K562 (cell line): ENCODE results near the gene HSD17B11. TPM values are rescaled to one million over a fixed set of nuclear protein-coding genes. Genes with fewer than 3 reads are reported as not detected.

Experiments
- ATAC-seq: fragments of 200-7000 bp; cut with Tn5 transposase; 3 replicates; pipeline ENCODE4 v1.9.1; 2020; ENCODE audit warnings: moderate library complexity
- BruUV-seq: library from RNA; stranded (reverse); fragments of 400-500 nt; replicated peaks from 2 replicates; lab custom pipeline; 2021; lab: Mats Ljungman, UMichigan
- CTCF ChIA-PET: fragments of 300-600 bp; formaldehyde crosslinking; extraction: SDS; loops from one replicate; lab custom pipeline; 2021; ENCODE audit warnings: low intra/inter-chr PET ratio; lab: Yijun Ruan, JAX
- POLR2A ChIA-PET: fragments of 300-600, 350-650 bp; sonication (Branson Sonifier 250); formaldehyde crosslinking; extraction: SDS; loops from one replicate; lab custom pipeline; 2021; ENCODE audit warnings: antibody characterized with exemption, inconsistent platforms; lab: Yijun Ruan, JAX
- DNase-seq, 4 experiments: peaks; one replicate each; pipeline versions ENCODE4 v3.0.0 to v3.0.0-alpha.2; 2011 to 2018; ENCODE audit warnings: low spot score in 3 of 4, mixed read lengths in 3 of 4; ENCODE audit errors: extremely low read depth in 1 of 4
- FAIRE-seq: peaks from 2 replicates; lab custom pipeline; 2011; peaks lifted over from hg19 to GRCh38; lab: Jason Lieb, UNC
- H2AFZ ChIP-seq: 2 replicates; pipeline ENCODE4 v1.6.0; 2011; ENCODE audit warnings: low read depth, low read length, control low read depth, inconsistent platforms
- H3K27ac ChIP-seq: fragments of 200-600 bp; 3 replicates; pipeline ENCODE4 v1.8.0; 2011; ENCODE audit warnings: low read depth, mild to moderate bottlenecking, control low read depth, inconsistent platforms, low read length, moderate library complexity, mixed read lengths; ENCODE audit errors: extremely low read depth
- H3K27me3 ChIP-seq, 2 experiments: fragments of 300-600 bp in 1 of 2; 2 replicates in 1 of 2; 3 replicates in 1 of 2; pipeline versions ENCODE4 v1.6.0 to v1.8.0; 2011; ENCODE audit warnings: inconsistent platforms in 2 of 2, low read length in 2 of 2, mild to moderate bottlenecking in 1 of 2, mixed read lengths in 1 of 2, moderate library complexity in 1 of 2; ENCODE audit not compliant: control insufficient read depth in 2 of 2, insufficient read depth in 2 of 2
- H3K36me3 ChIP-seq: fragments of 300-600 bp; 3 replicates; pipeline ENCODE4 v1.8.0; 2011; ENCODE audit warnings: mild to moderate bottlenecking, low read length, inconsistent platforms; ENCODE audit not compliant: control insufficient read depth, insufficient read depth
- H3K4me1 ChIP-seq, 2 experiments: fragments of 200-600 bp in 1 of 2; replicated peaks in 1 of 2; 2 replicates in 1 of 2; 3 replicates in 1 of 2; pipeline versions ENCODE4 v1.5.1 to v1.8.0; 2011; ENCODE audit warnings: inconsistent platforms in 2 of 2, low read length in 2 of 2, mild to moderate bottlenecking in 1 of 2, mixed read lengths in 1 of 2, moderate library complexity in 1 of 2; ENCODE audit not compliant: control insufficient read depth in 2 of 2, insufficient read depth in 2 of 2
- H3K4me2 ChIP-seq: 2 replicates; pipeline ENCODE4 v1.6.1; 2011; ENCODE audit warnings: low read length, control low read depth, inconsistent platforms, mixed read lengths; ENCODE audit not compliant: insufficient read depth
- H3K4me3 ChIP-seq: fragments of 200-600 bp; sonication (generic), shearing (Covaris generic); 2 replicates; pipeline ENCODE4 v1.5.1; 2016; ENCODE audit warnings: control low read depth, inconsistent platforms
- H3K79me2 ChIP-seq: fragments of 200-600 bp; 3 replicates; pipeline ENCODE4 v1.8.0; 2011; ENCODE audit warnings: low read length, inconsistent platforms; ENCODE audit not compliant: control insufficient read depth, insufficient read depth
- H3K9ac ChIP-seq, 2 experiments: 2 replicates each; pipeline versions ENCODE4 v1.6.0 to v1.6.1; 2011; ENCODE audit warnings: low read depth in 2 of 2, low read length in 2 of 2, control low read depth in 1 of 2, inconsistent platforms in 1 of 2, mild to moderate bottlenecking in 1 of 2, mixed read lengths in 1 of 2; ENCODE audit not compliant: insufficient read depth in 1 of 2
- H3K9me1 ChIP-seq: one replicate; pipeline ENCODE4 v1.6.0; 2011; ENCODE audit warnings: inconsistent platforms, mild to moderate bottlenecking, low read length, moderate library complexity; ENCODE audit not compliant: control insufficient read depth, insufficient read depth
- H3K9me3 ChIP-seq: replicated peaks from 2 replicates; pipeline ENCODE4 v1.5.1; 2011; ENCODE audit warnings: low read depth, low read length, inconsistent platforms; ENCODE audit not compliant: control insufficient read depth, insufficient read depth
- H4K20me1 ChIP-seq: replicated peaks from 2 replicates; pipeline ENCODE4 v1.6.1; 2011; ENCODE audit warnings: low read length, inconsistent platforms, mixed read lengths; ENCODE audit not compliant: control insufficient read depth, insufficient read depth
- E2F4 ChIP-seq: sonication (generic); formaldehyde crosslinking; IDR thresholded peaks from 2 replicates; pipeline ENCODE4 v1.8.0; 2022; ENCODE audit warnings: mild to moderate bottlenecking, low read depth, missing genetic modification reagents
- ELK1 ChIP-seq: sonication (generic); formaldehyde crosslinking; IDR thresholded peaks from 2 replicates; pipeline ENCODE4 v1.8.1; 2022; ENCODE audit warnings: missing genetic modification reagents
- FIP1L1 ChIP-seq: fragments of 200-400 bp; formaldehyde crosslinking; IDR thresholded peaks from 2 replicates; pipeline ENCODE4 v1.6.1; 2018; ENCODE audit warnings: mild to moderate bottlenecking, low read depth, low read length; ENCODE audit not compliant: poor library complexity, severe bottlenecking
- MXI1 ChIP-seq: IDR thresholded peaks from 2 replicates; pipeline ENCODE4 v1.6.1; 2011; ENCODE audit warnings: low read depth, mild to moderate bottlenecking, improper control_type of control experiment, low read length
- PHTF2 ChIP-seq: fragments of 250-450 bp; sonication (Bioruptor Pico); IDR thresholded peaks from 2 replicates; pipeline ENCODE4 v1.5.0; 2021; ENCODE audit warnings: mild to moderate bottlenecking
- RB1 ChIP-seq: fragments of 450-650 bp; IDR thresholded peaks from 2 replicates; pipeline ENCODE4 v1.6.1; 2017; ENCODE audit warnings: low read depth, mild to moderate bottlenecking
- SLC30A9 ChIP-seq: fragments of 250-450 bp; sonication (Bioruptor Pico); IDR thresholded peaks from 2 replicates; pipeline ENCODE4 v1.8.0; 2022; ENCODE audit warnings: mild to moderate bottlenecking, moderate library complexity
- TBP ChIP-seq: optimal IDR thresholded peaks from 2 replicates; pipeline ENCODE3; 2011; ENCODE audit warnings: low read depth, low read length, improper control_type of control experiment
- TEAD2 ChIP-seq: fragments of 450-650 bp; IDR thresholded peaks from 2 replicates; pipeline ENCODE4 v1.6.1; 2016; ENCODE audit warnings: missing genetic modification characterization, control low read depth, missing compliant biosample characterization
- ZNF324 ChIP-seq: fragments of 250-450 bp; sonication (Bioruptor Pico); IDR thresholded peaks from 2 replicates; pipeline ENCODE4 v1.4.0; 2020; ENCODE audit warnings: mild to moderate bottlenecking
- ZNF398 ChIP-seq: fragments of 250-450 bp; sonication (Bioruptor Pico); IDR thresholded peaks from 2 replicates; pipeline ENCODE4 v1.8.0; 2021; ENCODE audit warnings: moderate library complexity, mild to moderate bottlenecking, inconsistent platforms
- WGBS: fragments of 100-300 bp; shearing (Covaris generic); methylation state at CpG from one replicate; pipeline ENCODE4 v1.1.6; 2016; ENCODE audit warnings: low coverage, mixed read lengths; ENCODE audit not compliant: insufficient coverage; ENCODE audit errors: missing lambda C conversion rate; 5-methylcytosine and 5-hydroxymethylcytosine counted together
- in situ Hi-C: fragments of 300-500 bp; cut with MboI; formaldehyde crosslinking; loops from 4 replicates; pipeline ENCODE4 v1.15.0; 2018; ENCODE audit warnings: inconsistent platforms, mixed read lengths
- intact Hi-C: fragments of 100-400 bp; cut with micrococcal nuclease; formaldehyde crosslinking; loops from 2 replicates; pipeline ENCODE4 v1.14.2; 2022
- polyA plus RNA-seq, 8 experiments: library from polyadenylated mRNA; depleted of rRNA in 4 of 8; stranded (reverse) in 5 of 8; unstranded in 3 of 8; fragments of >200 nt; fragmentation: Nextera tagmentation in 2 of 8; fragmentation: Illumina TruSeq in 1 of 8; extraction: Ambion mirVana in 2 of 8; extraction: Trizol in 1 of 8; gene quantifications; 2 replicates each; pipeline versions ENCODE4 v1.2.1 to v1.2.3, GENCODE V29; 2011 to 2014; ENCODE audit warnings: inconsistent platforms in 1 of 8, missing spikeins in 1 of 8
- total RNA-seq, 7 experiments: library from RNA; depleted of rRNA in 6 of 7; stranded (reverse); fragments of >200 nt in 6 of 7; fragmentation: Illumina TruSeq in 2 of 7; extraction: Trizol in 2 of 7; gene quantifications; 2 replicates each; pipeline versions ENCODE4 v1.2.1 to v1.2.3, GENCODE V29; 2011 to 2021; ENCODE audit warnings: low replicate concordance in 1 of 7

HSD17B11 gene
- total and polyA plus RNA-seq, 9 of the 15 experiments (the other 6 are each of a cell fraction or from before 2014, with no cell fraction given): 26.0 to 108 (median 81.0) TPM

GRCh38 chr4:87363552-87363951 lies 27.4 kb downstream of the HSD17B11 start (continued):
- TF ChIP-seq MXI1 (no peak), ZNF398 (no peak), TBP (peak; percentile 66), FIP1L1 (no peak), PHTF2 (CRISPR knock-in tag) (no peak)

GRCh38 chr4:87360338-87360935 lies 30.6 kb downstream of the HSD17B11 start:
- FAIRE-seq: no peak
- no peak overlapping the region for H3K4me3 ChIP-seq
- WGBS: 85% methylated on average over 7 of the region's 7 CpGs
- DNase-seq: no peak
- no peaks in the 10 kb centered on the region for H3K79me2 ChIP-seq
- ChIA-PET POLR2A (no interaction called here), CTCF (no interaction called here)
- no peak for ATAC-seq
- no peak overlapping the region for H2AFZ ChIP-seq
- in situ Hi-C loops: no loop called here
- H3K9ac ChIP-seq: no peak overlapping the region
- H3K4me2 ChIP-seq: no peak overlapping the region
- H3K27ac ChIP-seq: no peak overlapping the region
- H3K9me3 ChIP-seq: no peaks in the 10 kb centered on the region
- peaks cover 75% of the 10 kb centered on the region for H3K36me3 ChIP-seq
- no TSS peak for BruUV-seq
- no peaks in the 10 kb centered on the region for H3K4me1 ChIP-seq
- TF ChIP-seq E2F4 (no peak), ELK1 (CRISPR knock-in tag) (no peak), TEAD2 (tag) (no peak), SLC30A9 (no peak), ZNF324 (CRISPR knock-in tag) (no peak), RB1 (no peak)
- intact Hi-C loops: no loop called here
- H3K9me1 ChIP-seq: no peaks in the 10 kb centered on the region
- no peaks in the 10 kb centered on the region for H4K20me1 ChIP-seq
- H3K27me3 ChIP-seq: no peaks in the 10 kb centered on the region
